HT-29 (cell line): Measurements from ENCODE around the gene MYOF. TPM values are rescaled to one million over a fixed set of nuclear protein-coding genes. Genes with fewer than 3 reads are reported as not detected.
A peak's percentile ranks its signal among the peaks of the same experiment; 100 is the strongest.
"Not testable (repeated sequence)": the region's sequence is repeated elsewhere in the genome, so short reads cannot be mapped to it uniquely, and the experiment has no call there.

Experiments used
- DNase-seq: peaks from one replicate; pipeline ENCODE4 v3.0.0-alpha.2; 2015; ENCODE audit warnings: low spot score
- total RNA-seq: library from RNA; depleted of rRNA; stranded (reverse); fragments of >200 nt; shearing (Covaris generic); gene quantifications from 2 replicates; pipeline ENCODE4 v1.2.3, GENCODE V29; 2014

The MYOF gene
- total RNA-seq, 1 experiment from 2014 or later, result 16.1 TPM

DNA sequence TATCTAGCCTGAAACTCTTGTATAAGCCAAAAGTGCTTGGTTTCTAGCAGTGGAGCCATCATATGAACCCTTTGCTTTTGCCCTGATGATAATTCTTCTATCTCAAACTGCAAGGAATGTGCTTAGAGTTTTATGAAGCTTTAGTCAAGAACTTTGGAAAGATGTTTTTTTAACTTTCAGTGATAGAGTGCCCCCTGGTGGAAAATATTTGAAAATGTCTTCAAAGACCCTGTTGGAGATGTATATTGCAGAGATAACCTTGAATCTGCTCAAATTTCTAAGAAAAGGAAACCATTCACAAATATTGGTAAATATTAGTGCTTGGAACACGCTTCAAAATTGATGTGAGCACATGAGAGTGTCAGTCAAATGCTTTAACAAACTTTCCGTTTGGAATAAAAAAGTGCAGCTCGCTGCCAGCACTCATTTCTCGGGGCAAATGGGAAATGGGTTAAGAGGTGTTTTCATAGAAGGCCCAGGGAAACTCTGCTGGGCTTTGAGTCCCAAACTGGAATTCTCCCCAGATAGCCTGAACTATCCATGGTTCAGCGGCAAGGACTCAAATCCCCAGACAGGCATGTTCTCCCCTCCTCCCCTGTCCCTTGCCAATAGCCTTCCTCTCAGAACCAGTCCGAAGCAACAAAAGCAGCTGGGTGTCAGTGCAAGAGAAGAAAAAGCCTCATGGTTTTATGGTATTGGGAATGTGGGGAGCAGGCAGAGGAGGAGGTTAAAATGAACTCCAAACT, 129.3 kb downstream of the MYOF start:
- DNase-seq, result peak; percentile 58

GRCh38 chr10:93346694-93347093, 135.4 kb downstream of the MYOF start:
- DNase-seq, result no peak

DNA sequence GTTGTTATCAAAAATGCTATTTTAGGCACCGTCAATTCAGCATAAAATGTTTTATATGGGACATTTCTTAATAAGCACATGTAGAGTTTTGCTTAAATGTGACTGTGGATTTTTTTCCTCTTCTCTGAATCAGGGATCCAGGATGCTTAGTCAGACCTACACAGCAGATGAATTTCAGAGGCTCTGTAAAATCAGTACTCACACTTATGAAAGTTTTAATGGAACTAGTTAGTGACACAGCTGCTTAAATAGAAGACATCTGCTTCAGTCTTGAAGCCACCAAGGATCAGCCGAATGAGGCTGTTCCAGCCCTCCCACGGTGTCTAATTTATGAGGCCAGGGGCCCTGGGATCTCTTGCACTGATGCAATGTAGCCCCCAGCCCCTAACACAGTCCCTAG, 136.0 kb downstream of the MYOF start:
- DNase-seq, result no peak

- DNase-seq, result no peak
Measured at GRCh38 chr10:93344691-93345090, 137.4 kb downstream of the MYOF start.

- DNase-seq, result no peak
Measured at GRCh38 chr10:93342921-93343320, 139.2 kb downstream of the MYOF start.

DNA sequence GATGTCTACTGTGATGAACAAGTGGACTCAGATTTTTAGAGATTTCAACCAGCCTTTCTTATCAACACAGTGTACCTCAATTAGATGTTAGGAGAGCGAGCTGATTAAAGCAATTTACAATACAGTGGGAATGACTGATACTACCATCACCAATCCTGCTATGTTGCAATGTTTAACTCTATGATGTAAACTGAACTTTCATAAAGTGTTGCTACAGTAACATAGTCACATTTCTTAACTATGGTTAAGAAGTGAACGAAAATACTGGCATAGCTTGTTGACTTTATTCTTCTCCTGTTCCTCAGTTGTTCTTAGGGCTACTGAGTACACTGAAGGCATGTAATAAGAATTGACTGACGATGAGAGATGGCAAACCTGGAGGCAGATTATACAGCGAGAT, 139.8 kb downstream of the MYOF start:
- no peak for DNase-seq

- DNase-seq, result no peak
Measured at GRCh38 chr10:93337309-93337721, 144.8 kb downstream of the MYOF start.

DNA sequence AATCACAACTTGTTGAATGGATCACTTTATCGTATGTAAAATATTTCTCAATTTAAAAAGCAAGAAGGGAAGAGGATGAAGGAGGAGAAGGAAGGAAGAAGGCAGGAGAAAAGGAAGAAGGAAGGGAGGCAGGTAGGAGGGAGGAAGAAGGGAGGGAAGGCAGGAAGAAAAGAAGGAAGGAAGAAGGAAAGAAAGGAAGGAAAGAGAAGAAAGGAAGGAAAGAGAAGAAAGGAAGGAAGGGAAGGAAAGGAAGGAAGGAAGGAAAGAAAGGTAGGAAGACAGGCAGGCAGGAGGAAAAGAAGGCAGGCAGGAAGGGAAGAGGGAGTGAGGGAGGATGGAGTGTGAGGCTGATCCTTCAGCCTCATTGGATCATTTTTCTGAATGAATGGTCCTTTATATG, 145.5 kb downstream of the MYOF start:
- DNase-seq, result no peak

DNA sequence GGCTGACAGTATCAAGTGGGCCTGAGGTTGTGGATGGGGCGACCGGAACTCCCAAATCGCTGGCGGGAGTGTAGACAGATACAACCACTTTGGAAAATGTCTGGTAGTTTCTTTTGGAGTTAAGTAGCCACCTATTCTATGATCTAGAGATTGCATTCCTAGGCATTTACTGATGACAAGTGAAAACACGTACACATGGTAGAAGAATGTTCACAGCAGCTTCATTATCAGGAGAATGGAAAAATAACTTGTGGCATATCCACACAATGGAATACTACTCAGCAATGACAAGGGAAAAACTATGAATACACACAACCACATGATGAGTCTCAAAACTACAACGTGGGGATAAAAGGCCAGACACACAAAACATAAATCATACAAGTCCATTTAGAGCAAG, 146.0 kb downstream of the MYOF start:
- DNase-seq, result no peak

- DNase-seq, result no peak
Measured at GRCh38 chr10:93334901-93335327, 147.2 kb downstream of the MYOF start.

- DNase-seq, result no peak
Measured at GRCh38 chr10:93334181-93334580, 148.0 kb downstream of the MYOF start.

GRCh38 chr10:93333278-93333978, 148.7 kb downstream of the MYOF start:
- no peak for DNase-seq

- no peak for DNase-seq
Measured at GRCh38 chr10:93330824-93331223, 151.3 kb downstream of the MYOF start.

- DNase-seq, result no peak
Measured at GRCh38 chr10:93319896-93320295, 162.2 kb downstream of the MYOF start.

DNA sequence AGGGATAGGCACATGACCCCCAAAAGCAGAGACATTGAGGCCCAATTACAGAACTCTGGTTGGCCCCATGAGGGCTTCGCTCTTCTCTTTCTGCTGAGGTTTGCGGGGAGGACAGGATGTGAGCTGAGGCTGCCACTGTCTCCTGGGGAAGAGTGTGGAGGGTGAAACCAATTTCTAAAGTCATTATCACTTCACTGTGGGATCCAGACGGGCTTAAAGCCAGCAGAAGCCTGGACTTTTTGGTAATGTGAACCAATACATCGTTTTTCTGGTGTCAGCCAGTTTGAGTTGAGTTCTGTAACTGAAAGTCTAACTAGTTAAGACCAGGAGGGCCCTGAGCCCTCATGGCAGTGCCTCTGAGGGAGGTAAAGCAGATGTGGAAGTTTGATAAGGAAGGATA, 163.0 kb downstream of the MYOF start:
- DNase-seq, result no peak

DNA sequence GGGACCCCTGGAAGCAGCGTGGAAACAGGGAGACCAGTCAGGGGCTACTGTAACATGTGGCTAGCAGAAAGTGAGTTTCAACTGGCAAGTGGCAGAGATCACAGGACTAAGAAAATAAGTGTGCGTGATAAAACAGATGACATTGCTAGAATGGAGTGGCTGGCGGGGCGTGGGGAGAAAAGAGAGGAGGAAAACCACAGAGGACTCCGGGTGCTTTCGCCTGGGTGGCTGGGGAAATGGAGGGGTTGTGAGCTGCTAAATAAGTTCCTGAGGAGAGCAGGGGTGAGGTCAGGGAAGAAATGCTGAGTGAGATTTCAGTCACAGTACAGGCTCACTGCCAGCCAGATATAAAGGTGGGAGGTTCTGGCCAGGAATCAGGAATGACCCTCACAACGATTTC, 166.9 kb downstream of the MYOF start:
- DNase-seq, result no peak

- DNase-seq, result not testable (repeated sequence)
Measured at GRCh38 chr10:93314656-93315055, 167.5 kb downstream of the MYOF start.

- no peak for DNase-seq
Measured at GRCh38 chr10:93313798-93314197, 168.3 kb downstream of the MYOF start.

GRCh38 chr10:93309062-93309461, 173.1 kb downstream of the MYOF start:
- no peak for DNase-seq

DNA sequence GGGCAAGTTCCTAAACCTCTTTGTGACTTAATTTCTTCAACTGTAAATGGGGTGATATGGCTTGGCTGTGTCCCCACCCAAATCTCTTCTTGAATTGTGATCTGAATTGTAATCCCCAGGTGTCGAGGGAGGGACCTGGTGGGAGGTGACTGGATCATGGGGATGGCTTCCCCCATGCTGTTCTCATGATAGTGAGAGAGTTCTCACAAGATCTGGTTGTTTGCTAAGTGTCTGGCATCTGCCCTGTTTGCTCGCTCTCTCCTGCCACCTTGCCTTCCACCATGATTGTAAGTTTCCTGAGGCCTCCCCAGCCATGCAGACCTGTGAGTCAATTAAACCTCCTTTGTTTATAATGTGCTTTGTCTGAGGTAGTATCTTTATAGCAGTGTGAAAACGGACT, 177.0 kb downstream of the MYOF start:
- DNase-seq, result no peak

DNA sequence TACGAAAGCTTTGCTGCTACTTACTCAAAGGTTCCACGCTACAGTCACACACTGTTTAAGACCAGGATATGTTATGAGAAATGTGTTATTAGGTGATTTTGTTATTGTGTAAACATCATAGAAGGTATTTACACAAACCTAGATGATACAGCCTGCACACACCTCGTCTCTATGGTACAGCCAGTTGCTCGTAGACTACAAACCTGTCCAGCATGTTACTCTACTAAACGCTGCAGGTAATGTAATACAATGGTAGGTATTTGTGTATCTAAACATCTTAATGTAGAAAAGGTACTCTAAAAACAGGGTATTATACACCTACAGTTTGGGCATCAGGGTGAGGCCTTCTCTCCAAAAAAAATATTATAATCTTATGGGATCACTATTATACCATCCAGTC, 181.2 kb downstream of the MYOF start:
- no peak for DNase-seq

GRCh38 chr10:93300288-93300917, 181.7 kb downstream of the MYOF start:
- DNase-seq, result no peak
